Liver (tissue), 3 donors: ENCODE results near the gene BAIAP2.

ENCODE experiments used
- EGR1 ChIP-seq, 2 donors: IDR thresholded peaks; 2 replicates each; pipeline ENCODE4 v1.6.1; 2016 to 2018; ENCODE audit warnings: antibody characterized with exemption in 2 of 2, low read depth in 2 of 2
- GABPA ChIP-seq, 2 donors: IDR thresholded peaks in 1 of 2; conservative IDR thresholded peaks in 1 of 2; 2 replicates each; pipeline ENCODE4 v1.6.1; 2016; ENCODE audit warnings: antibody characterized with exemption in 2 of 2, mild to moderate bottlenecking in 1 of 2, moderate library complexity in 1 of 2
- JUND ChIP-seq, 2 donors: IDR thresholded peaks; 2 replicates each; pipeline ENCODE4 v1.6.1; 2016; ENCODE audit warnings: antibody characterized with exemption in 2 of 2
- RAD21 ChIP-seq, 2 donors: IDR thresholded peaks; 2 replicates each; pipeline ENCODE4 v1.6.1; 2016; ENCODE audit warnings: antibody characterized with exemption in 2 of 2, mild to moderate bottlenecking in 2 of 2
- RXRA ChIP-seq, 2 donors: IDR thresholded peaks; 2 replicates each; pipeline ENCODE4 v1.6.1; 2017 to 2018; ENCODE audit warnings: antibody characterized with exemption in 2 of 2, mild to moderate bottlenecking in 1 of 2
- SP1 ChIP-seq: IDR thresholded peaks from 2 replicates; pipeline ENCODE4 v1.6.1; 2018; ENCODE audit warnings: antibody characterized with exemption, mild to moderate bottlenecking
- TAF1 ChIP-seq: conservative IDR thresholded peaks from 2 replicates; pipeline ENCODE4 v1.6.1; 2016; ENCODE audit warnings: antibody characterized with exemption, mild to moderate bottlenecking
- TF ChIP-seq, protein P1 (sequence below): IDR thresholded peaks from 2 replicates; pipeline ENCODE4 v1.6.1; 2016; ENCODE audit warnings: antibody characterized with exemption
- TF ChIP-seq, protein P2 (sequence below): fragments of 150-350 bp; IDR thresholded peaks from 2 replicates; pipeline ENCODE4 v1.5.1; 2017; ENCODE audit warnings: improper control_type of control experiment, low read depth, low read length; ENCODE audit not compliant: missing input control
- TF ChIP-seq, protein P3 (sequence below): IDR thresholded peaks from 2 replicates; pipeline ENCODE4 v1.6.1; 2016; ENCODE audit warnings: antibody characterized with exemption, mild to moderate bottlenecking
- TF ChIP-seq, protein P4 (sequence below): IDR thresholded peaks from 2 replicates; pipeline ENCODE4 v1.6.1; 2016; ENCODE audit warnings: antibody characterized with exemption
- TF ChIP-seq, protein P5 (sequence below): IDR thresholded peaks from 2 replicates; pipeline ENCODE4 v1.6.1; 2016; ENCODE audit warnings: antibody characterized with exemption
- donor health status: healthy.
- donor health status: healthy.

DNA sequence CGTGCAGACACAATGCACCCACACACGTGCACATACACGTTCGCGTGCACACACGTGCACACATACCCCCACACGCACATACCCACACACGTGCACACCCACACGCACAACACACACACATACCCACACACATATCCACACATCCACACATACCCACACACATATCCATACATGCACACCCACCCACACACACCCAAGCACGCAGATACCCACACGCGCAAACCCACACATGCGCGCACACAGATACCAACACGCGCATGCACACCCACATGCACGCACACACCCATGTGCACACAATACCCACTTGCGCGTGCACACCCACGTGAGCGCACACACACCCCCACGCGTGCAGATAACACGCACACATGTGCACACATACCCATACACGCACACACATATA, 103.5 kb downstream of the BAIAP2 start:
- TF ChIP-seq, protein P1, sequence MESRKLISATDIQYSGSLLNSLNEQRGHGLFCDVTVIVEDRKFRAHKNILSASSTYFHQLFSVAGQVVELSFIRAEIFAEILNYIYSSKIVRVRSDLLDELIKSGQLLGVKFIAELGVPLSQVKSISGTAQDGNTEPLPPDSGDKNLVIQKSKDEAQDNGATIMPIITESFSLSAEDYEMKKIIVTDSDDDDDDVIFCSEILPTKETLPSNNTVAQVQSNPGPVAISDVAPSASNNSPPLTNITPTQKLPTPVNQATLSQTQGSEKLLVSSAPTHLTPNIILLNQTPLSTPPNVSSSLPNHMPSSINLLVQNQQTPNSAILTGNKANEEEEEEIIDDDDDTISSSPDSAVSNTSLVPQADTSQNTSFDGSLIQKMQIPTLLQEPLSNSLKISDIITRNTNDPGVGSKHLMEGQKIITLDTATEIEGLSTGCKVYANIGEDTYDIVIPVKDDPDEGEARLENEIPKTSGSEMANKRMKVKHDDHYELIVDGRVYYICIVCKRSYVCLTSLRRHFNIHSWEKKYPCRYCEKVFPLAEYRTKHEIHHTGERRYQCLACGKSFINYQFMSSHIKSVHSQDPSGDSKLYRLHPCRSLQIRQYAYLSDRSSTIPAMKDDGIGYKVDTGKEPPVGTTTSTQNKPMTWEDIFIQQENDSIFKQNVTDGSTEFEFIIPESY = no peak
- TF ChIP-seq, protein P2, sequence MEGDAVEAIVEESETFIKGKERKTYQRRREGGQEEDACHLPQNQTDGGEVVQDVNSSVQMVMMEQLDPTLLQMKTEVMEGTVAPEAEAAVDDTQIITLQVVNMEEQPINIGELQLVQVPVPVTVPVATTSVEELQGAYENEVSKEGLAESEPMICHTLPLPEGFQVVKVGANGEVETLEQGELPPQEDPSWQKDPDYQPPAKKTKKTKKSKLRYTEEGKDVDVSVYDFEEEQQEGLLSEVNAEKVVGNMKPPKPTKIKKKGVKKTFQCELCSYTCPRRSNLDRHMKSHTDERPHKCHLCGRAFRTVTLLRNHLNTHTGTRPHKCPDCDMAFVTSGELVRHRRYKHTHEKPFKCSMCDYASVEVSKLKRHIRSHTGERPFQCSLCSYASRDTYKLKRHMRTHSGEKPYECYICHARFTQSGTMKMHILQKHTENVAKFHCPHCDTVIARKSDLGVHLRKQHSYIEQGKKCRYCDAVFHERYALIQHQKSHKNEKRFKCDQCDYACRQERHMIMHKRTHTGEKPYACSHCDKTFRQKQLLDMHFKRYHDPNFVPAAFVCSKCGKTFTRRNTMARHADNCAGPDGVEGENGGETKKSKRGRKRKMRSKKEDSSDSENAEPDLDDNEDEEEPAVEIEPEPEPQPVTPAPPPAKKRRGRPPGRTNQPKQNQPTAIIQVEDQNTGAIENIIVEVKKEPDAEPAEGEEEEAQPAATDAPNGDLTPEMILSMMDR = no peak
- TF ChIP-seq, protein P3, sequence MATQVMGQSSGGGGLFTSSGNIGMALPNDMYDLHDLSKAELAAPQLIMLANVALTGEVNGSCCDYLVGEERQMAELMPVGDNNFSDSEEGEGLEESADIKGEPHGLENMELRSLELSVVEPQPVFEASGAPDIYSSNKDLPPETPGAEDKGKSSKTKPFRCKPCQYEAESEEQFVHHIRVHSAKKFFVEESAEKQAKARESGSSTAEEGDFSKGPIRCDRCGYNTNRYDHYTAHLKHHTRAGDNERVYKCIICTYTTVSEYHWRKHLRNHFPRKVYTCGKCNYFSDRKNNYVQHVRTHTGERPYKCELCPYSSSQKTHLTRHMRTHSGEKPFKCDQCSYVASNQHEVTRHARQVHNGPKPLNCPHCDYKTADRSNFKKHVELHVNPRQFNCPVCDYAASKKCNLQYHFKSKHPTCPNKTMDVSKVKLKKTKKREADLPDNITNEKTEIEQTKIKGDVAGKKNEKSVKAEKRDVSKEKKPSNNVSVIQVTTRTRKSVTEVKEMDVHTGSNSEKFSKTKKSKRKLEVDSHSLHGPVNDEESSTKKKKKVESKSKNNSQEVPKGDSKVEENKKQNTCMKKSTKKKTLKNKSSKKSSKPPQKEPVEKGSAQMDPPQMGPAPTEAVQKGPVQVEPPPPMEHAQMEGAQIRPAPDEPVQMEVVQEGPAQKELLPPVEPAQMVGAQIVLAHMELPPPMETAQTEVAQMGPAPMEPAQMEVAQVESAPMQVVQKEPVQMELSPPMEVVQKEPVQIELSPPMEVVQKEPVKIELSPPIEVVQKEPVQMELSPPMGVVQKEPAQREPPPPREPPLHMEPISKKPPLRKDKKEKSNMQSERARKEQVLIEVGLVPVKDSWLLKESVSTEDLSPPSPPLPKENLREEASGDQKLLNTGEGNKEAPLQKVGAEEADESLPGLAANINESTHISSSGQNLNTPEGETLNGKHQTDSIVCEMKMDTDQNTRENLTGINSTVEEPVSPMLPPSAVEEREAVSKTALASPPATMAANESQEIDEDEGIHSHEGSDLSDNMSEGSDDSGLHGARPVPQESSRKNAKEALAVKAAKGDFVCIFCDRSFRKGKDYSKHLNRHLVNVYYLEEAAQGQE = no peak
- TF ChIP-seq GABPA (IDR thresholded peaks at IDR 0.05 in 1 of 2, conservative IDR thresholded peaks at IDR 0.05 in 1 of 2) = no peak
- no peak for TF ChIP-seq RAD21 (IDR thresholded peaks at IDR 0.05)
- no peak for TF ChIP-seq JUND (IDR thresholded peaks at IDR 0.05)
- no peak for TF ChIP-seq SP1
- no peak for TF ChIP-seq EGR1 (IDR thresholded peaks at IDR 0.05; ENCODE audit: low read depth in 2 of 2)
- TF ChIP-seq TAF1 = no peak
- TF ChIP-seq RXRA (IDR thresholded peaks at IDR 0.05) = no peak
- TF ChIP-seq, protein P4, sequence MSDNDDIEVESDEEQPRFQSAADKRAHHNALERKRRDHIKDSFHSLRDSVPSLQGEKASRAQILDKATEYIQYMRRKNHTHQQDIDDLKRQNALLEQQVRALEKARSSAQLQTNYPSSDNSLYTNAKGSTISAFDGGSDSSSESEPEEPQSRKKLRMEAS = no peak
- TF ChIP-seq, protein P5, sequence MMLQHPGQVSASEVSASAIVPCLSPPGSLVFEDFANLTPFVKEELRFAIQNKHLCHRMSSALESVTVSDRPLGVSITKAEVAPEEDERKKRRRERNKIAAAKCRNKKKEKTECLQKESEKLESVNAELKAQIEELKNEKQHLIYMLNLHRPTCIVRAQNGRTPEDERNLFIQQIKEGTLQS = no peak
